Camera-type eye (tissue), 1 donor: ENCODE results near the gene PWP1. TPM values are rescaled to one million over a fixed set of nuclear protein-coding genes. Genes with fewer than 3 reads are reported as not detected.

Experiments
- total RNA-seq: library from RNA; depleted of rRNA; stranded (reverse); fragments of >200 nt; gene quantifications from one replicate; pipeline ENCODE4 v1.2.3, GENCODE V29; 2014

Gene PWP1
- 74.9 TPM for total RNA-seq

DNA sequence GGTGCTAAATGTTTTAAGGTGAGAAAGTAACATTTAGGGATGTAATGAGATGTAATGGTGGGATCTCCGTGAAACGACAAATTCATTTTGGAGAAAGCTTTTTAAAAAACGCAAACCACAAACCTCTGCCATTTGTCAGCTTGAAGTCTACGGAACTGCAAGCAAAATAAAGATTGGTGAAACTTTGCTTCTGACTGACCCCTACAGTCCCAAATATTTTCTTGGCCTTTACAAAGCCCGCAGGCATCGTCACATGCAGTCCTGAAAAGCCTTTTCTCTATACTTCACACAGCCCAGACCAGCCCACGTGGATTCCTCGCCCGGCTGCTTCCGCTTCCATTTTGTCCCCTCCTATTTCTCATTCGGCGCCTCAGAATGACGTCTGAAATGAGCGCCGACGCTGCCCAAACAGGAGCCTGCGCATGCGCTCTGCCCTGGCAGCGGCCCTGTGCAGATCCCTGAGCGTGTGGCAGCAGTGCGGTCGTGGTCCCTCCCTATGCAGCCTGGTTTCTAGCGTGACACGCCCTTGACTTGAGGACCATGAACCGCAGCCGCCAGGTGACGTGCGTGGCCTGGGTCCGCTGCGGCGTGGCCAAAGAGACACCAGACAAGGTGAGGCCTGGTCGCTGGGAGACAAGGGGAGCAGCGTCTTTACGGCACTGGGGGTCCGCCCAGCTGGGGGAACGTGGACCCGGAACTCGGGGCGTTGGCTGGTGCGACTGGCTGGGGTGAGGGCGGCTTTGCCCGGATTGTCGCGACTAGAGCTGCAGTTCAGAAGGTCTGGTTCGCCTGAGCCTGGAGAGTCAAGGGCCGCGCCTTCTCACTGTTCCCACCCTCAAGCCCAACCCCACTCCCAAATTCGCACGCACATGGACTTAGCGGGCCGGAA is at the start of gene PWP1:
PWP1 (plus strand) TSS at position 440 of the 889 bp plus-strand sequence; CDS start at position 541, 101 bp downstream.

DNA sequence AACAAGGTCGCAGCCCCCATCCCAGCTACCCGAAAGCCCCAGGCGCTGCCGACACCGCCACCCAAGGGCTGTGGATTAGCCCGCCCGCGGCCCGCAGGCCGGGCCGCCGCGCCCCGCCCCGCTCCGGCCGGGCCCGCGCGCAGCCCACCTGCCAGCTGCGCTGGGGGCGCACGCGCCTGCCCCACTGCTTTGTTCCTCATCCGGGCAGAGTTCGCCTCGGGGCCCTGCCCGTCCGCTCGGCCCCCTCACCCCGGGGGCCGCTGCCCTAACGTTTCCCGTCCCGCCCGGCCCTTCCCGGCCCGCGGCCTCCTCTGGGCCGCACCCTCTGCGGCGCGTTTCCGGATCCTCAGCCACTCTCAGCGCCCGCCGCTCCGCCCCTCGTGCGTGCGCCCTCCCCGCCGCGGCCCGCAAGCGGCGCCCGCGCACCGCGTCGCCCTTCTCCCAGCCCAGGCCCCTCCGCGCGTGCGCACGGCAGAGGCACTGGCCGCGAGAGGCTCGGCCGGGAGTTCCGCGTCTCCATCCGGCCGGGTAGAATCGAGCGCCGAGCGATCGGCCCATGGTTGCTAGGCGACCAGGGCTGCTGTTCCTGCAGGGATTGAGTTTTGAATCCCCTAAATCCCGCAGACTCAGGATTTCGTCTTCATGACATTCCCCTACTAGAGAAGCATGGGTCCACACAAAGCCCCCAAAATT is 75.4 kb downstream of the PWP1 start, which contains the start of gene PRDM4:
PRDM4 (minus strand) TSS at position 329 of the 693 bp plus-strand sequence. CDS start 622 bp downstream, outside the sequence.

Other genes with a start within 250 kb of the PWP1 start
- gene PRDM4, start 75.3 kb downstream of the PWP1 start, total RNA-seq, result 30.1 TPM
- 0.22 TPM for gene ASCL4, start 88.9 kb downstream of the PWP1 start, total RNA-seq